Ishikawa (cell line): ENCODE measurements around the gene LINS1.

Source experiments
- CEBPB ChIP-seq: IDR thresholded peaks from 2 replicates; pipeline ENCODE4 v1.6.1; 2012
- CREB1 ChIP-seq: IDR thresholded peaks from 2 replicates; pipeline ENCODE4 v1.6.1; 2012; ENCODE audit warnings: low read depth
- EGR1 ChIP-seq: IDR thresholded peaks from 2 replicates; pipeline ENCODE4 v1.6.1; 2012
- EP300 ChIP-seq: IDR thresholded peaks from 2 replicates; pipeline ENCODE4 v1.6.1; 2012; ENCODE audit warnings: borderline replicate concordance
- FOXM1 ChIP-seq: IDR thresholded peaks from 2 replicates; pipeline ENCODE4 v1.6.1; 2012; ENCODE audit warnings: low read depth, borderline replicate concordance
- NFIC ChIP-seq: IDR thresholded peaks from 2 replicates; pipeline ENCODE4 v1.6.1; 2012
- TAF1 ChIP-seq: IDR thresholded peaks from 2 replicates; pipeline ENCODE4 v1.6.1; 2012; ENCODE audit warnings: low read depth, mild to moderate bottlenecking
- TCF12 ChIP-seq: IDR thresholded peaks from 2 replicates; pipeline ENCODE4 v1.6.1; 2012; ENCODE audit warnings: low read depth
- TEAD4 ChIP-seq: IDR thresholded peaks from 2 replicates; pipeline ENCODE4 v1.6.1; 2012
- YY1 ChIP-seq: IDR thresholded peaks from 2 replicates; pipeline ENCODE4 v1.6.1; 2012; ENCODE audit warnings: low read depth
- ZBTB7A ChIP-seq: IDR thresholded peaks from 2 replicates; pipeline ENCODE4 v1.6.1; 2012; ENCODE audit warnings: low read depth
- TF ChIP-seq, protein P1 (sequence below): IDR thresholded peaks from 2 replicates; pipeline ENCODE4 v1.6.1; 2012
- TF ChIP-seq, protein P2 (sequence below): IDR thresholded peaks from 2 replicates; pipeline ENCODE4 v1.6.1; 2012; ENCODE audit warnings: low read depth, mild to moderate bottlenecking
- TF ChIP-seq, protein P3 (sequence below): IDR thresholded peaks from 2 replicates; pipeline ENCODE4 v1.6.1; 2012

LINS1 gene

DNA sequence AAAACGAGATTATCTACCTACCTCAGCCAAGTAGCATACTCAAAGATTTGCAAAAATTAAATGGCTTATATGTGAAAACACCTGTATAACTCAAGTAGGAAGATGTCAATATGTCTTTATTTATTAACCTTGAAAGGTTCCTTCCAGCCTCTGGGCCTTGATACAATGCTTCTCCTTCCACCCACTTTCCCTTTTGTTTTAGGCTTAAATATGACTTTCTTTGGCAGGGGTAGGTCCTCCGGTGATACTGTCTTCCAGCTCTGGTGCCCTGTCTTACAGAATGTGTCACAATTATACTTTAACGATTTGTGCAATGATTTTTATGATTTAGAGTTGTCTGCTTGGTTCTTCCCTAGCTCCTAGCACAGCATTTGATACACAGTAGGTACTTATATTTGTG is 4.1 kb downstream of the LINS1 start:
- TF ChIP-seq TCF12 (no peak), FOXM1 (no peak), TAF1 (no peak), ZBTB7A (no peak), NFIC (no peak), EP300 (no peak), CEBPB (no peak), YY1 (no peak)
- TF ChIP-seq, protein P1, sequence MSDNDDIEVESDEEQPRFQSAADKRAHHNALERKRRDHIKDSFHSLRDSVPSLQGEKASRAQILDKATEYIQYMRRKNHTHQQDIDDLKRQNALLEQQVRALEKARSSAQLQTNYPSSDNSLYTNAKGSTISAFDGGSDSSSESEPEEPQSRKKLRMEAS, result no peak

DNA sequence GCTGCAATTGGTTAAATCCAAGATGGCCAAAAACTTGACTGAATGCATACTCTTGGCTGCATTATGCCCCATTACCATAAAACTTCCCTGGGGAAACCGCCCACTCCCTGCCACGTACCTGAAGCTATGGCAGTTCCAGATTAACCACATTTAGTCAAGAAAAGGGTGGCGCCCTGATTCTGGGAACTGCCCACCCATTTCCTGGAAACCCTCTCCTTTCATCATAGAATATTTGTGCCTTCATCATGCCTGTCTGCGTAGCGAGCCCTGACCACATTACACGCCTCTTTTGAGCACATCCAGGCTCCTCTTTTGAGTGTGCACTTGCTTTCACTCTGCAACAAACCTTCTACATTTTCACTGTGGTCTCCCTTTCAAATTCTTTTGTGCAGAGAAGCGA is 5.2 kb downstream of the LINS1 start:
- TF ChIP-seq, protein P2, sequence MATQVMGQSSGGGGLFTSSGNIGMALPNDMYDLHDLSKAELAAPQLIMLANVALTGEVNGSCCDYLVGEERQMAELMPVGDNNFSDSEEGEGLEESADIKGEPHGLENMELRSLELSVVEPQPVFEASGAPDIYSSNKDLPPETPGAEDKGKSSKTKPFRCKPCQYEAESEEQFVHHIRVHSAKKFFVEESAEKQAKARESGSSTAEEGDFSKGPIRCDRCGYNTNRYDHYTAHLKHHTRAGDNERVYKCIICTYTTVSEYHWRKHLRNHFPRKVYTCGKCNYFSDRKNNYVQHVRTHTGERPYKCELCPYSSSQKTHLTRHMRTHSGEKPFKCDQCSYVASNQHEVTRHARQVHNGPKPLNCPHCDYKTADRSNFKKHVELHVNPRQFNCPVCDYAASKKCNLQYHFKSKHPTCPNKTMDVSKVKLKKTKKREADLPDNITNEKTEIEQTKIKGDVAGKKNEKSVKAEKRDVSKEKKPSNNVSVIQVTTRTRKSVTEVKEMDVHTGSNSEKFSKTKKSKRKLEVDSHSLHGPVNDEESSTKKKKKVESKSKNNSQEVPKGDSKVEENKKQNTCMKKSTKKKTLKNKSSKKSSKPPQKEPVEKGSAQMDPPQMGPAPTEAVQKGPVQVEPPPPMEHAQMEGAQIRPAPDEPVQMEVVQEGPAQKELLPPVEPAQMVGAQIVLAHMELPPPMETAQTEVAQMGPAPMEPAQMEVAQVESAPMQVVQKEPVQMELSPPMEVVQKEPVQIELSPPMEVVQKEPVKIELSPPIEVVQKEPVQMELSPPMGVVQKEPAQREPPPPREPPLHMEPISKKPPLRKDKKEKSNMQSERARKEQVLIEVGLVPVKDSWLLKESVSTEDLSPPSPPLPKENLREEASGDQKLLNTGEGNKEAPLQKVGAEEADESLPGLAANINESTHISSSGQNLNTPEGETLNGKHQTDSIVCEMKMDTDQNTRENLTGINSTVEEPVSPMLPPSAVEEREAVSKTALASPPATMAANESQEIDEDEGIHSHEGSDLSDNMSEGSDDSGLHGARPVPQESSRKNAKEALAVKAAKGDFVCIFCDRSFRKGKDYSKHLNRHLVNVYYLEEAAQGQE, result no peak
- TF ChIP-seq TAF1, result no peak

DNA sequence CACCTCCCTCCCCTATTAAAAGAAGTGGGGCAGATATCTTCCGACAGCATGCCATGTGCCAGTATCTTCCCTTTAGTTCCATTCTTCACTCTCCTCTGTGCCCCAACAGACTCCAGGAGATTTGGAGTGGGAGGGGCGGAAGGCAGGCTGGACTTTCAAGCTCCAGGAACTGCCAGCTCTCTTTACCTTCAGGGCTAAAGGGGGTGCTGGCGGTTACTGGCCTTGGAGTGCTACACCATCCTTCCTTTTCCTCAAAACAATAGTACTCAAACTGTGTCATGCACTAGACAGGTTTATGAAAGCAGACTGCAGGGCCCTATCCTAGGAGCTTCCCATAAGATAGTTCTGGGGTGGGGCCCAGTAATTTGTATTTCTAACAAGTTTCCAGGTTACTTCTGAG is 6.0 kb downstream of the LINS1 start:
- TF ChIP-seq, protein P3, sequence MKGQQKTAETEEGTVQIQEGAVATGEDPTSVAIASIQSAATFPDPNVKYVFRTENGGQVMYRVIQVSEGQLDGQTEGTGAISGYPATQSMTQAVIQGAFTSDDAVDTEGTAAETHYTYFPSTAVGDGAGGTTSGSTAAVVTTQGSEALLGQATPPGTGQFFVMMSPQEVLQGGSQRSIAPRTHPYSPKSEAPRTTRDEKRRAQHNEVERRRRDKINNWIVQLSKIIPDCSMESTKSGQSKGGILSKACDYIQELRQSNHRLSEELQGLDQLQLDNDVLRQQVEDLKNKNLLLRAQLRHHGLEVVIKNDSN, result no peak
- TF ChIP-seq, protein P2, result no peak
- TF ChIP-seq CEBPB, result no peak
- TF ChIP-seq CREB1, result no peak
- TF ChIP-seq EGR1, result no peak
- TF ChIP-seq TCF12, result no peak
- TF ChIP-seq FOXM1, result no peak
- TF ChIP-seq NFIC, result no peak

DNA sequence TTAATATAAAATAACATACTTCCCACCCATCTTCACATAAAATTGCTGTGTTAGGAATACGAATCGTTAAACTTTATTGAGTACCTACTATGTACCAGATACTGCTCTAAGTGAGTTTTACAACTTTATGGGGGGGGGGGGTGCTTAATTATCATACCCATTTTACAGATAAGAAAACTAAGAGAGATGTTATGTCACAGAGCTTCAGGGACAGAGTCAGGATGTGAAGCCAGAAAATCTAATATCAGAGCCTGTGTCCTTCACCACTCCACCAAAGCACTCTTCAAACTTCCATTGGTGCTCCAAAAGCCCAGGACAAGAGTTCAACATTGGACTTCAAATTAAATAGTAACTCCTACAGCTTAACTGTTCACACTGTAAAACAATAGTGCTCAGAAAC is 8.6 kb downstream of the LINS1 start:
- TF ChIP-seq, protein P1, result no peak
- TF ChIP-seq TCF12 (no peak), CEBPB (no peak), CREB1 (no peak), TAF1 (no peak), EP300 (no peak), YY1 (no peak), ZBTB7A (no peak), TEAD4 (no peak)
- TF ChIP-seq, protein P3, result no peak

DNA sequence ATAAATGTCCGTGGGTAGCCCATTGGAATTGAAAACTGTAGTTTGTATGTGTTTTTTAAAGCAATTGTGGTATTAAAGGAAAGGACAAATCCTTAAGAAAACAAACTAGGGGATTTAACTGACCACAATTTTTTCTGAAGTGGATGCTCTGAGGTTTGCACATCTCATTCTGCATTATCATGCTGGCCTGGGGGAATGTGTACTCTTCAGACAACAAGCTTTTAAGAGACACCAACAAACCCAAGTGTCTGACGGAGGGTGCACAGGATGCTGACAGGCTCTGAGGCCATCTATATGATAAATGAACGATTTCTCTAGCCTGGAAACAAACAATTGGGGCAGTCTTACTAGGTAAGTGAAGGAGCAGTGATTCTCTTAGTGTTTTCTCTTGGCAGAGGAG is 9.1 kb downstream of the LINS1 start:
- TF ChIP-seq TAF1 (no peak), CEBPB (no peak), CREB1 (no peak), TCF12 (no peak), TEAD4 (no peak), EGR1 (no peak), EP300 (no peak), NFIC (no peak)
- TF ChIP-seq, protein P3, result no peak

DNA sequence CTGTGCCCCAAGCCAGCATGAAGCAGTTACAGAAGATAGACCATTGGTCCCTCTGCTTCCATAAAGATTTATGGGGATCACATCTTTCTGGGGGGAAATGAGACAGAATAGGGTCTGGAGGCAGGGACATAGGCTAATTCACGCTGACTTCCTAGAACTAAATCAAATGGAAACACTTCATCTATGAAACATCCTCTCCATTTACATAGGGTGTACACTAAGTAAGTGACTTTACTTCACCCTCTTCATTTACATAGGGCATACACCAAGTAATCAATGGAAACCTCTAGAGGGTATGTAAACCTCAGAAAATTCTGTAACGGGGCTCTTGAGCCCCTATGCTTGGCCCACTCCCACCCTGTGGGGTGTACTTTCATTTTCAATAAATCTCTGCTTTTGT is 10.1 kb downstream of the LINS1 start:
- TF ChIP-seq CEBPB, result no peak
- no peak for TF ChIP-seq YY1
- TF ChIP-seq TCF12, result no peak
- TF ChIP-seq, protein P3, result no peak
